ENCODE results near the gene DCLRE1B.

DNA sequence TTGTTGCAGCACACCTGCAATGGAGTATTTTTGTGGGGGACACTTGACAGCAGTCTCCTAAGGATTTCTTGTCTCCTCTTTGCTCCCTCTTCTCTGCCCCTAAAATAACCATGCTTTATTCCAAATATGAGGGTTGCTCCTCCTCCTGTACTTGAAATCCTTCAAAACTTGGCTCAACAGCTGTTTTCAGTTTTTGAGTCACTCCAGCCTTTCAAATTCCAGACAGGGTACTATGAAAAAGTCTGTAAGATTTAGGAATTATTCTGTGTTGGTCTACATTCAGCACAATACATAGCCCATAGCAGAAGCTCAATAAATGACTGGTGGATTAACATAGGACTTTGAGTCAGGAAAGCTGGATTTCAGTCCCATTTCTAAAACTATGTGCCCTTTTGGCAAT, 6.0 kb upstream of the DCLRE1B start:
- TF ChIP-seq, protein P1, sequence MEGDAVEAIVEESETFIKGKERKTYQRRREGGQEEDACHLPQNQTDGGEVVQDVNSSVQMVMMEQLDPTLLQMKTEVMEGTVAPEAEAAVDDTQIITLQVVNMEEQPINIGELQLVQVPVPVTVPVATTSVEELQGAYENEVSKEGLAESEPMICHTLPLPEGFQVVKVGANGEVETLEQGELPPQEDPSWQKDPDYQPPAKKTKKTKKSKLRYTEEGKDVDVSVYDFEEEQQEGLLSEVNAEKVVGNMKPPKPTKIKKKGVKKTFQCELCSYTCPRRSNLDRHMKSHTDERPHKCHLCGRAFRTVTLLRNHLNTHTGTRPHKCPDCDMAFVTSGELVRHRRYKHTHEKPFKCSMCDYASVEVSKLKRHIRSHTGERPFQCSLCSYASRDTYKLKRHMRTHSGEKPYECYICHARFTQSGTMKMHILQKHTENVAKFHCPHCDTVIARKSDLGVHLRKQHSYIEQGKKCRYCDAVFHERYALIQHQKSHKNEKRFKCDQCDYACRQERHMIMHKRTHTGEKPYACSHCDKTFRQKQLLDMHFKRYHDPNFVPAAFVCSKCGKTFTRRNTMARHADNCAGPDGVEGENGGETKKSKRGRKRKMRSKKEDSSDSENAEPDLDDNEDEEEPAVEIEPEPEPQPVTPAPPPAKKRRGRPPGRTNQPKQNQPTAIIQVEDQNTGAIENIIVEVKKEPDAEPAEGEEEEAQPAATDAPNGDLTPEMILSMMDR (IDR thresholded peaks at IDR 0.05; ENCODE audit: poor library complexity, severe bottlenecking) = no peak
- no peak for TF ChIP-seq REST (IDR thresholded peaks at IDR 0.05; ENCODE audit: borderline replicate concordance)
